RWPE2 (cell line): Measurements from ENCODE around the gene RMP24.
"Not testable (repeated sequence)": the region's sequence is repeated elsewhere in the genome, so short reads cannot be mapped to it uniquely, and the experiment has no call there.

ENCODE experiments used
- ATAC-seq: fragments of 200-7000 bp; cut with Tn5 transposase; 3 replicates; pipeline ENCODE4 v1.9.1; 2021; ENCODE audit warnings: low read depth
- DNase-seq: peaks from one replicate; pipeline ENCODE4 v3.0.0-alpha.2; 2020; ENCODE audit warnings: low spot score
- H3K27ac ChIP-seq: fragments of 450-650 bp; 2 replicates; pipeline ENCODE4 v1.5.1; 2017; ENCODE audit warnings: mild to moderate bottlenecking; ENCODE audit not compliant: poor library complexity, severe bottlenecking
- H3K27me3 ChIP-seq: fragments of 250-450 bp; sonication (Bioruptor Pico); 2 replicates; pipeline ENCODE4 v1.5.1; 2021; ENCODE audit warnings: mild to moderate bottlenecking, moderate library complexity; ENCODE audit not compliant: insufficient read depth, poor library complexity, severe bottlenecking
- H3K36me3 ChIP-seq: fragments of 250-450 bp; sonication (Bioruptor Pico); 2 replicates; pipeline ENCODE4 v1.5.1; 2020; ENCODE audit warnings: low read depth, mild to moderate bottlenecking, moderate library complexity
- H3K4me1 ChIP-seq: fragments of 250-450 bp; sonication (Bioruptor Pico); 2 replicates; pipeline ENCODE4 v1.5.1; 2021; ENCODE audit warnings: mild to moderate bottlenecking, moderate library complexity; ENCODE audit not compliant: insufficient read depth, poor library complexity, severe bottlenecking
- H3K4me3 ChIP-seq: fragments of 250-450 bp; sonication (Bioruptor Pico); 2 replicates; pipeline ENCODE4 v1.5.1; 2021; ENCODE audit warnings: mild to moderate bottlenecking, moderate library complexity; ENCODE audit not compliant: severe bottlenecking
- H3K9me3 ChIP-seq: fragments of 250-450 bp; sonication (Bioruptor Pico); 2 replicates; pipeline ENCODE4 v1.5.1; 2021; ENCODE audit warnings: mild to moderate bottlenecking, moderate library complexity; ENCODE audit not compliant: severe bottlenecking
- TF ChIP-seq, protein P1 (sequence below): fragments of 450-650 bp; IDR thresholded peaks from one replicate; pipeline ENCODE4 v1.5.1; 2017; ENCODE audit warnings: mild to moderate bottlenecking, moderate library complexity; ENCODE audit not compliant: poor library complexity, severe bottlenecking

Gene RMP24

DNA sequence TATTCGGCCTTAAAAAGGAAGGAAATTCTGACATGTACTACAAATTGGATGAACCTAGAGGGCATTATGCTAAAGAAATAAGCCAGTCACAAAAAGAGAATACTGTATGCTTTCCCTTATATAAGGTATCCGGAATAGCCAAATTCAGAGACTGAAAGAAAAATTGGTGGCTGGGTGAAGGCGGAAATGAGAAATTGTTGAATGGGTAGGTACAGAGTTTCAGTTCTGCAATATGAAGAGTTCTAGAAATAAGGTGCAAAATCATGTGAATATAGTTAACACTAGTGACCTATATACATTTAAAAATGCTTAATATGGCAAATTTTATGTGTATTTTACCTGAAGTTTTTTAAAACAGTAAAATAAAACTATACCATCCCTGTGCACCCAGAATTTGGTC is 43.1 kb downstream of the RMP24 start:
- no peak for DNase-seq
- TF ChIP-seq, protein P1, sequence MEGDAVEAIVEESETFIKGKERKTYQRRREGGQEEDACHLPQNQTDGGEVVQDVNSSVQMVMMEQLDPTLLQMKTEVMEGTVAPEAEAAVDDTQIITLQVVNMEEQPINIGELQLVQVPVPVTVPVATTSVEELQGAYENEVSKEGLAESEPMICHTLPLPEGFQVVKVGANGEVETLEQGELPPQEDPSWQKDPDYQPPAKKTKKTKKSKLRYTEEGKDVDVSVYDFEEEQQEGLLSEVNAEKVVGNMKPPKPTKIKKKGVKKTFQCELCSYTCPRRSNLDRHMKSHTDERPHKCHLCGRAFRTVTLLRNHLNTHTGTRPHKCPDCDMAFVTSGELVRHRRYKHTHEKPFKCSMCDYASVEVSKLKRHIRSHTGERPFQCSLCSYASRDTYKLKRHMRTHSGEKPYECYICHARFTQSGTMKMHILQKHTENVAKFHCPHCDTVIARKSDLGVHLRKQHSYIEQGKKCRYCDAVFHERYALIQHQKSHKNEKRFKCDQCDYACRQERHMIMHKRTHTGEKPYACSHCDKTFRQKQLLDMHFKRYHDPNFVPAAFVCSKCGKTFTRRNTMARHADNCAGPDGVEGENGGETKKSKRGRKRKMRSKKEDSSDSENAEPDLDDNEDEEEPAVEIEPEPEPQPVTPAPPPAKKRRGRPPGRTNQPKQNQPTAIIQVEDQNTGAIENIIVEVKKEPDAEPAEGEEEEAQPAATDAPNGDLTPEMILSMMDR, result no peak
- H3K36me3 ChIP-seq, result peaks cover 5% of the 10 kb centered on the region; the same call in 1 of the 2 replicates
- no peak for ATAC-seq
- no peak overlapping the region for H3K27ac ChIP-seq
- H3K4me3 ChIP-seq, result no peak overlapping the region
- no peaks in the 10 kb centered on the region for H3K27me3 ChIP-seq
- no peaks in the 10 kb centered on the region for H3K9me3 ChIP-seq
- no peaks in the 10 kb centered on the region for H3K4me1 ChIP-seq

DNA sequence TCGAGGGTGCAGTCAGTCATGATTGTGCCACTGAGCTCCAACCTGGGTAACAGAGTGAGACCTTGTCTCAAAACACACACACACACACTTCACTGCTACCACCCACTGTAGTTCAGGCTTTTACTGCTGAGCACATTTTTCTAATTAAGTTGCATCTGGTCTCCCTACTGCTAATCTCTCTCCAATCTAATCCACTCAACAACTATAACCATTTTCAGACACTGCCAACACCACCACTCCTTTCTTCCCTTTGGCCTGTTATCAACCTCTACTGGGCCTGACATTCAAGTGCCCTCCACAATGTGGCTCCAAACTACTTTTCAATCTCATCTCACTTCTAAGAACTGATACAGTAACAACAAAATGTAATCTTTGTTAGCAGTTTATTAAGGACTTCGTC is 44.8 kb downstream of the RMP24 start:
- H3K36me3 ChIP-seq, result peaks cover 5% of the 10 kb centered on the region; the same call in 1 of the 2 replicates
- H3K27me3 ChIP-seq, result no peaks in the 10 kb centered on the region
- TF ChIP-seq, protein P1, result no peak
- DNase-seq (no peak), ATAC-seq (no peak)
- H3K27ac ChIP-seq, result no peak overlapping the region
- H3K4me3 ChIP-seq, result no peak overlapping the region
- no peaks in the 10 kb centered on the region for H3K4me1 ChIP-seq
- no peaks in the 10 kb centered on the region for H3K9me3 ChIP-seq

DNA sequence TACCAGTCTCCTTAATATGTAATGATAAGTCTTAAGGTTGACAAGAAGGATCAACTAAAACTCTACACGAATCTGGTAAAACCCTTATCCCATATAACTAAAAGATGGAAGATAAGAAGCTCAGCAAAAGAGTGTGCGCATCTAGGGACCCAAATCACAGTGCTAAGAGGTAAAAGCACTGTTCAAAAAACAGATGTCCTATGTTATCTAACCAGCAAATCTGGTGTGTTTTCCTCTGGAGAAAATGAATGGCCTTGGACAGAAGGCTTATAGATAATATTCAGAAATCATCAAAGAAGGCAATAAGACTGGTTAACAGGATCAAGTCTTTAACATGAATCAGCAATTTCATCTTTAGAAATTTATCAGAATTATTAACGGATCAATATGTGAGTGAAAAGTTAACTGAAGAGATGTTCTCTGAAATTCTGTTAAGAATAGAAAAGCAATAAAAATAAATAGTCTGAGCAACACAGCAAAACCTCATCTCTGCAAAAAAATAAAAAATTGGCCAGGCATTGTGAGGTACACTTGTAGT is 47.8 kb downstream of the RMP24 start:
- no peak overlapping the region for H3K4me3 ChIP-seq
- H3K27ac ChIP-seq, result no peak overlapping the region
- no peaks in the 10 kb centered on the region for H3K27me3 ChIP-seq
- peaks cover 13% of the 10 kb centered on the region for H3K36me3 ChIP-seq
- TF ChIP-seq, protein P1, result no peak
- DNase-seq, result no peak
- ATAC-seq, result no peak
- H3K4me1 ChIP-seq, result no peaks in the 10 kb centered on the region
- no peaks in the 10 kb centered on the region for H3K9me3 ChIP-seq

DNA sequence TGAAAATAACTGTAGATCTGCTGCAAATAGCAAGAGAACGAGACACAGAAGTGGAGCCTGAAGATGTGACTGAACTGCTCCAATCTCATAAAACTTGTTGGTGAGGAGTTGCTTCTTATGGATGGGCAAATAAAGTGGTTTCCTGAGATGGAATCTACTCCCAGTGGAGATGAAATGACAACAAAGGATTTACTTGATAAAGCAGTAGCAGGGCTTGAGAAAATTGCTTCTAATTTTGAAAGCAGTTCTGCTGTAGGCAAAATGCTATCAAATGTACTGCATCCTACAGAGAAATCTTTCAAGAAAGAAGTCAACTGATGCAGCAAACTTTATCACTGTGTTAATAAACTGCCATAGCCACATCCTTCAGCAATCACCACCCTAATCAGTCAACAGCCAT is 50.9 kb downstream of the RMP24 start:
- Histone ChIP-seq H3K36me3 (peaks cover 41% of the 10 kb centered on the region), H3K27me3 (no peaks in the 10 kb centered on the region), H3K4me1 (no peaks in the 10 kb centered on the region), H3K9me3 (no peaks in the 10 kb centered on the region), H3K27ac (no peak overlapping the region), H3K4me3 (no peak overlapping the region)
- ATAC-seq, result no peak
- TF ChIP-seq, protein P1, result no peak
- DNase-seq, result no peak

DNA sequence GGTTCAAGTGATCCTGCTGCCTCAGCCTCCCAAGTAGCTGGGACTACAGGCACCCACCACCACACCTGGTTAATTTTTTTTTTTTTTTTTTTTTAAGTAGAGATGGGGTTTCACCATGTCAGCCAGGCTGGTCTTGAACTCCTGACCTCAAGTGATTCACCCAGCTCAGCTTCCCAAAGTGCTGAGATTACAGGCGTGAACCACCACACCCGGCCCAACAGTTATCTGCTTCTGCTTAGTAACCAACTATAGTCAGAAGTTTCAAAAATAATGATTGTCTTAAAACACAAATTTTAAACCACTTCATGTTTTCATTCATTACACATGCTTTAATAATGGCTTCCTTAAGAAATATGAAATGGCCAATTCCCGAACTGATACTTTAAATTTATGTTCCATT is 51.8 kb downstream of the RMP24 start:
- peaks cover 50% of the 10 kb centered on the region for H3K36me3 ChIP-seq
- not testable (repeated sequence) for H3K27ac ChIP-seq, H3K4me3 ChIP-seq, DNase-seq, H3K27me3 ChIP-seq, ATAC-seq, H3K4me1 ChIP-seq, H3K9me3 ChIP-seq
